ENCODE measurements around the gene AK3.
A peak's percentile ranks its signal among the peaks of the same experiment; 100 is the strongest.

Gene AK3

DNA sequence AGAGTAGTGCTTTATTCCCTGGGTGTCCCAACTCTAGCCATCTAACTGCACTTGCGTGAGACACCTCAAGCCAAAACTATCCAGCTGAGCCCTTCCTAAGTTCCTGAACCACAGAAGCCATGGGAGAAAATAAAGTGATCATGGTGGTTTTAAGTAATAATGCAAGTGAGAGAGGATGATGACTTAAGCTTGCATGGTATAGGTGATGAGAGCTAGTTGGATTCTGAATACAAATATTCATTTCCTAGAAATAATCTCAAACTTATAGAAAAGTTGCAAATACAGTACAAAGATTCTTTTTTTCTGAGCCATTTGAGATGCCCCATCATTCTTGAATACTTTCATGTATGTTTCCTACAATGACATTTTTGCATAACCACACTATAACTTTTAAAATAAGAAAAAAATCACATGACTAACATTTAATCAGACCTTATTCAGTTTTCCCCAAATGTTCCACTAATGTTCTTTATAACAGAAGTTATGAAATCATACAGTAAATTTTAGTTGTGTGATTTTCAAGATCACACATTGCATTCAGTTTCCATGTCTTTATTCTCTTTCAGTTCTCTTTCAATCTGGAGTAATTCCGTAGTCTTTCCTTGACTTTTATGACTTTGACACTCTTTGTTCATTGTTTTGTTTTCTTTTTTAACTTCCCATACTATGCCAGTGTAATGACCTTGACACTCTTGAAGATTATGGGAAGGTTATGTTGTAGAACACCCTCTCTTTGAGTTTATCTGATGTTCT, 5.5 kb upstream of the AK3 start:
- DNase-seq, result no peak

DNA sequence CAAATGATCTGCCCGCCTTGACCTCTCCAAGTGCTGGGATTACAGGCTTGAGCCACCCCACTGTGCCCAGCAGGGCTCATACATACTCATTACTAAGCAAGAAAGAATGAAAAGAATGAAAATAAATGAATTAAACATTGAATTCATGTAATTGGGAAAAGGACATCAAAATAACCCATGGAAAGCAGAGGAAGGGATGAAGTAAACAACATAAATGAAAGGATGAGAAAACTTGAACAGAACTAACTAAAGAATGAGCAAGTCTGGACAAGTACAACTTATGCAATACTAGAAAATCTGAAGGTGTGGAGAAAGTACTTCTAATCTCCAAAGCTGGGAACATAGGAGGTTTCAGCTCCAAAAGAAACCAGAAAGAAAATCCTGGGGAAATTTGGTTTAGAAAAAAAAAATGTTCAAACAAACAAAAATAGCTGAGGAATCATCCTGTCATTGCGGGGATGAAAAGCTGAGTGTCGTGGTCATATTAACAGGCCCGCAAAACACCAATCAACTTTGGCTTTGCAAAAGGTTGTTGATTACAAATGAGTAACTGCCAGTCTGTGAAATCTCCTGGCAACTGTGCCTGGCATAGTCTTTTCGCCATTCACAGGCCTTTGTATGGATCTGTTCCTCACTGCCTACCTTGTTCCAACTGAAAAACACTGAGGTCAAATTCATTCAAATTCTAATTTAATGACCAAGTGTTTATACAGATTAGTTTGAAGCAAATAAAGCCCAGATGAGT, 2.3 kb upstream of the AK3 start:
- DNase-seq, result no peak

DNA sequence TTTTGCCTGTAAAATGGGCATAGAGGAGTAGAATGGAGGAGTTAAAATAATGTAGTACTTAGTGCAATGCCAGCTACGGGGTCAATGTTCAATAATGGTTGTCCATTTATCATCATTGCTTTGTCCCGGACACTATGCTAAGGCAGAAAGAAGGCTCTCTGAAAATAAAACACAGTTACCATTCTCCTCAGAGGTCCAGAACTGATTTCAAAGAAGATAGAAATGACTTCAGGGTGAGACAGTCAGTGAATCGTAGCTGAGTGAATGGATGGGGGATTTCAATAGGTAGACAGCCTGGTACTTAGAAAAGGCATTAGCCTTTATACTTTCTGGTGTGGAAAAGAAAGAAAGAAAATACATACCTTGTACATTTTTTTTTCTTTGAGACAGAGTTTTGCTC, 1.2 kb upstream of the AK3 start:
- no peak for DNase-seq

DNA sequence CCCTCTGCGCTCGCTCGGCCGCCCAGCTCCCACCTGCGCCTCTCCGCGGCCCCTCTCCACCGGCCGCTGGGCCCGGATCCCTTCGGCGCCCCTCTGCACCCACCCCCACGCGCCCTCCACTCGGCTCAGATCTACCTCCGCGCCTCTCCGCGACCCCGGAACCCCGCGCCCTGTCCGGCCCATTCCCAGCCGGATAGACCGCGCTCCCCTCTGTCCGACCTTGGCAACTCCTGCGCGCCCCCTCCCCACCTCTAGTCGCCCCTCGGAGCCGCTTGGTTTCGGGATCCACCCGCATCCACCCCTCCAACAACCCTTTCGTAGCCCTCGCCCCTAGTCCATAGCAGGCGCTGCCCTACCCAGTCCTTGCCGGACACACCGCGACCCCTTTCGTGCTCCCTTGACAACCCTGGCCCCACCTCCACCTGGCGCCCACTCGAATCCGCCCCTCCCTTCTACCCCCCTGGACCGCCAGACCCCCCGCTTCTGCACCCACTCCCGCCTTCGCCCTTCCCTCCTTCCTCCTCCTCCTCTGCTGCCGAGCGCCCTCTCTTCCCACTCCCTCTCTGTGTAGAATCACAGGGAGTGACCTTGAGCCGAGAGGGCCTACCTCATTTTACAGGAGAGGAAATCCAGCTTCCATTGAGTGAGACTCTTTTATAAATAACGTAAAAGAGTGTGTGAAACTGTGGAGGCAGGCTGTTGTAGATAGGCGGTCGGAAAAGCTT, 525 bp upstream of the AK3 start:
- DNase-seq, result peak; percentile 23

DNA sequence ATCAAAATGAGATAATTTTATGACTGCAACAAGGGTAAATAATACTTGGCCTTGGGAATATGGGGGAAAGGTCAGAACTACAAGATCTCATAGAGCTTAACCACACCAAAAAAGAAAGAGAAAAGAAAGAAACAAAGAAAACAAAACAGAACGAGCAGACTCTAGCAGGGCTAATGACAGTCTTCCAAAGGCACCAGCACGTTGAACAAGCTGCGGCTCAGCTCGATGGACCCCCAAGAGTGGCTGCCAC, 689 bp downstream of the AK3 start:
- no peak for DNase-seq

DNA sequence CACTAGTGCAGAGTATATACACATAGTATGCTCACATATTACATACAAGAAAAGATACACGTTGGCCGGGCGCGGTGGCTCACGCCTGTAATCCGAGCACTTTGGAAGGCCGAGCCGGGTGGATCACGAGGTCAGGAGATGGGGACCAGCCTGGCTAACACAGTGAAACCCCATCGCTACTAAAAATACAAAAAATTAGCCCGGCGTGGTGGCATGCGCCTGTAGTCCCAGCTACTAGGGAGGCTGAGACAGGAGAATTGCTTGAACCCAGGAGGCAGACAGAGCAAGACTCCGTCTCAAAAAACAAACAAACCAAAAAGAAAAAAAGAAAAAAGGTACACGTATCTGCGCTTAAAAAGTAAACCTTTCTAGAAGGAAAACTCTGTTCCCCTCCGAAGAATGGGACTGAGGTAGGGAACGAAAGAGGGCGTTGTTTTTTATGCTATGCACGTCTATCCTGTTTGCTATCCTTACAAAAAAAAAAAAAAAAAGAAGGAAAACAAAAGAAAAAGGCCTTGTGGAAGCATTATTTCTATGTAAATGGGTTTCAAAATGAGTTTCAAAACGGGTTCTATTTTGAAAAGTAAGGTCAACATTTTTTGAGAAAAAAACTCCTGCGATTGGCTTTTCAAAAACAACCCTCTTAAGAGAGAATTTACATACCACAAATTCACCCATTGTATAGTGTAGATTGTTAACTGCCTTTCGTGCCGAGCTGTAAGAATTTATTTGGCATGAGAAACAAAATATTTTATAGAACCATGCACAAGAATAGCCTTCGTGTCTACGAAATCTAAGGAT, 1.2 kb downstream of the AK3 start:
- DNase-seq, result no peak

DNA sequence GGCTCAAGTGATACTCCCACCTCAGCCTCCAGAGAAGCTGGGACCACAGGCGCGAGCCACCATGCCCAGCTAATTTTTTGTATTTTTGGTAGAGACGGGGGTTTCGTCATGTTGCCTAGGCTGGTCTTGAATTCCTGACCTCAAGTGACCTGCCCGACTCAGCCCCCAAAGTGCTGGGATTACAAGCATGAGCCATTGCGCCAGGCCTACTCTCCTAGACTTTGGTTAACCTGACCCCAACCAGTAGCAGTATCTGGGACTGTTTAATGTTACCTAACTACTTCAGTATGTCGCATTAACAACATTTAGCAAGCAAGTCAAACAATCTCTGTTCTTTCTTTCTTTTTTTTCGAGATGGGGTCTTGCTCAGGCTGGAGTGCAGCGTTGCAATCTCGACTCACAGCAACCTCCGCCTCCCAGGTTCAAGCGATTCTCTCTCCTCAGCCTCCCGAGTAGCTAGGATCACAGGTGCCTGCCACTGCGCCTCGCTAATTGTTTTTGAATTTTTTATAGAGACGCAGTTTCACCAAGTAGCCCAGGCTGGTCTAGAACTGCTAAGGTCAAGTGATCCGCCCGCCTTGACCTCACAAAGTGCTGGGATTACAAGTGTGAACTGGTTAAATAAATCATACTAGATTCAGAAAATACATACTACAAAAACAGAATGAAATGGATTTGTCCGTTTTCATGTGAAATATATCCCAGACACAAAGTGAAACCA, 2.0 kb downstream of the AK3 start:
- no peak for DNase-seq

DNA sequence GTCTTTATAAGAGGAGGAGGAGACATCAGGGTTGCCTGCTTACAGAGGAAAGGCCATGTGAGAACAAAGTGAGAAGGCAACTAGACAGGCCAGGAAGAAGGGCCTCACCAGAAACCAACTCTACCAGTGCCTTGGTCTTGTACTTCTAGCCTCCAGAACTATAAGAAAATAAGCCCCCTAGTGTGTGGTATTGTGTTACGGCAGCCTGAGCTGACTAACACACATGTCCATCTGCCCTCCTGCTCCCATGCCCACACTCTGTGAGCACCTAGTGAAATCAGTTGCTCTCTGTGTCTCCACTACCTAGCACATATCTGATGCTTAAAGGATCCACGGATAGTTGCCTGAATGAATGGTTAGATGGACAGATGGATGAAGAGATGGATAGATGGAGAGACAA, 6.9 kb downstream of the AK3 start:
- DNase-seq, result no peak

DNA sequence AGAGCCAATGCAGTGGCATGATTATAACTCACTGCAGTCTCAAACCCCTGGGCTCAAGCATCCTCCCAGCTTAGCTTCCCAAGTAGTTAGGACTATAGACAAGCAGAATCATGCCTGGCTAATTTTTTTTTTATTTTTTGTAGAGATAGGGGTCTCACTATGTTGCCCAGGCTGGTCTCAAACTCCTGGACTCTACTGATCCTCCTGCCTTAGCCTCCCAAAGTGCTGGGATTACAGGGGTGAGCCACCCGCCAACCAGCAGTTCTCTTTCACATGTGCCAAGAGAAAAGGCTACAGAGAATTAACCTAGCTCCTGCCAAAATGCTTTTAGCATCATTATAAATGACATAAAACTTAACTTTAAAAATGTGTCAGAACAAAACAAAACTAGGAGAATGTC, 8.1 kb downstream of the AK3 start:
- no peak for DNase-seq

DNA sequence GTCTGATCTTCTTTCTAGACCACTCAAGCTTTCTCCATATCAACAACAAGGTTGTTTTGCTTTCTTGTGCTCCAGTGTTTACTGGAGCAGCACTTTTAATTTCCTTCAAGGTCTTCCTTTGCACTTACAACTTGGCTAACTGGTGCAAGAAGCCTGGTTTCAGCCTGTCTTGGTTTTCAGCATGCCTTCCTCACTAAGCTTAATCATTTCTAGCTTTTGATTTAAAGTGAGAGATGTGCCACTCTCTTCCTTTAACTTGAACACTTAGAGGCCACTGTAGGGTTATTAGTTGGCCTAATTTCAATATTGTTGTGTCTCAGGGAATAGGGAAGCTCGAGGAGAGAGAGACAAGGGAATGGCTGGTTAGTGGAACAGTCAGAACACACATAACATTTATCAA, 13.4 kb downstream of the AK3 start:
- no peak for DNase-seq

DNA sequence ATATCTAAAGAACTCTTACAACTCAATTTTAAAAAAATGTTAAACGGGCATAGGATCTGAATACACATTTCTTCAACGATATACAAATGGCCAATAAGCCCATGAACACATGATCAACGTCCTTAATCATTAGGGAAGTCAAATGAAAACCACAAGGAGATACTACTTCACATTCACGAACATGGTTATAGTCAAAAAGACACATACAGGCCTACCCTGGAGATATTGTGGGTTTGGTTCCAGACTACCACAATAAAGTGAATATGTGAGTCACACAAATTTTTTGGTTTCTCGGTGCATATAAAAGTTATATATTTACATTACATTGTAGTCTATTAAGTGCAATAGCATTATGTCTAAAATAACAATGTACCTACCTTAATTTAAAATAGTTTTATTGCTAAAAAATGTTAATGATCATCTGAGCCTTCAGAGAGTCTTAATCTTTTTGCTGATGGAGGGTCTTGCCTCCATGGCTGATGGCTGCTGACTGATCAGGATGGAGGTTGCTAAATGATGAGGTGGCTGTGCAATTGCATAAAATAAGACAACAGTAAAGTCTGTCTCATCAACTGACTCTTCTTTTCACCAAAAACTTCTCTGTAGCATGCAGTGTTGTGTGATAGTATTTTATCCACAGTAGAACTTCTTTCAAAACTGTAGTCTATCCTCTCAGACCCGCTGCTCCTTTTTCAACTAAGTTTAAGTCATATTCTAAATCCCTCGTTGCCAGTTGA, 15.1 kb downstream of the AK3 start:
- DNase-seq, result no peak

DNA sequence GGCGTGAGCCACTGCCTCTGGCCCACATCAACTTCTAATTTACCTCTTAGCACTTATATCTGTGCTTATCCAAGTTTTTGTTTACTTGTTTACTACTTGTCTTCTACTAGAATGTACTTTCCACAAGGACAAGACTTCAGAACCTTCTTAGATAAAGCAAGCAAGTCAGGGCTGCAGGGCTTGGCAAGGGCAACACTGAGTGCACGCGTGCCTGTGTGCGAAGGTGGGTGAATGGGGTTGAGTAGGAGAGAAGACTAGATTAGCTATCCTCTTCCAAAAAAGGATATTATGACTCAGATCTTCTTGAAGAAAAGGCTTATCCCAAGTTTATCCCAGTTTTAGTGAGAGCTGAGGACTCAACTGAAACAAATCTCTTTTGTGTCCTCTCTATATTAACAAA, 19.3 kb downstream of the AK3 start:
- DNase-seq, result no peak

DNA sequence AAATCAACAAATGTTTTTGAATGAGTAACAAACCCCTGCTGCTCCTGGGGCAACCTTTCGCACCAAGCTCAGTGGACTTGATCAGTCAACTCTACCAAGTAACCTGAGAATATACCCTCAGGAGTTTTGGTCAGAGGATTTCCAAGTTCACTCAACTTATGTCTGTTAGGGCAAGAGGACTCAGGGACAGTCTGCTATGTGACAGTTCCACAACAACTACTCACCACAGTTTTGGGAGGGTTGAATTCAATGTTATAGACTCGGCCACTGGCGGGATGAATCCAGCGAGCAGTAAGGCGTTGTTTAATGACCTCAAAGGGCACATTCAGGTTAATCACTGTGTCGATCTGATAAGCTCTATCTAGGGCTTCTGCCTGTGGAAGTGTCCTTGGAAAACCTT, 22.1 kb downstream of the AK3 start:
- DNase-seq, result no peak

DNA sequence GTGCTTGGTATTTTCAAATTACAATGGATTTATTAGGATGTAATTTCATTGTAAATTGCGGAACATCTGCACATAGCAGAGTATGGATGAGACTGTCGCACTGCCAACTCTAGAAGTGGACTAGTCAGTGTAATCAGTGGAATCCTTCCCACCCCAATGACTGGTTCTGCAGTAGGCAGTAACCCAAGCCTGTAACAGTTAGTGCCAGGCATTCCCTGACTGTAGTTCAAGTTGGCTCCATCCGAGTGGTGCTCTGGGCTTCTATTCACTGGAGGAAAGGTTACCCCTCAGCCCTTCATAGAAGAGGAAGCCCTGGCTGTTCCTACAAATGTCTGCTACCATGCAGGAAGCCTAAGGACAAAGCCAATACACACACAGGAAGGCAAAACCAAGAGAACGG, 23.2 kb downstream of the AK3 start:
- no peak for DNase-seq

DNA sequence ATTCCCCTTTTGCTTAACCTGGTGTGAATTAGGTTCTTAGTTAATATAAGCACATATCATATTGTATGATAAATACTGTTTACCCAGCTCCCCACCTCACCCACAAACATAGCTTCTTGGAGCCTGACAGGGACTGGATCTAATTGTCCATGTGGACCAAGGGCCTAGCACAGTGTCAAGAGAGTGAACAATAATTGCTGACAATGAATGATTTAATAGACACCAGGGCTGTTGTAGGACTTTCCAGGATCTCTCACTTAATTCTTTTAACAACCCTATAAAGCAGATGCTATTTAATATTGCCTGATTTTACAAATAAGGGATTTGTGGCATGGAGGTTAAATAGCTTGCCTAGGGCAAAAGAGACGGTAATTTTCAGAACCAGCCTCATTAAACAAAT, 24.8 kb downstream of the AK3 start:
- DNase-seq, result no peak

DNA sequence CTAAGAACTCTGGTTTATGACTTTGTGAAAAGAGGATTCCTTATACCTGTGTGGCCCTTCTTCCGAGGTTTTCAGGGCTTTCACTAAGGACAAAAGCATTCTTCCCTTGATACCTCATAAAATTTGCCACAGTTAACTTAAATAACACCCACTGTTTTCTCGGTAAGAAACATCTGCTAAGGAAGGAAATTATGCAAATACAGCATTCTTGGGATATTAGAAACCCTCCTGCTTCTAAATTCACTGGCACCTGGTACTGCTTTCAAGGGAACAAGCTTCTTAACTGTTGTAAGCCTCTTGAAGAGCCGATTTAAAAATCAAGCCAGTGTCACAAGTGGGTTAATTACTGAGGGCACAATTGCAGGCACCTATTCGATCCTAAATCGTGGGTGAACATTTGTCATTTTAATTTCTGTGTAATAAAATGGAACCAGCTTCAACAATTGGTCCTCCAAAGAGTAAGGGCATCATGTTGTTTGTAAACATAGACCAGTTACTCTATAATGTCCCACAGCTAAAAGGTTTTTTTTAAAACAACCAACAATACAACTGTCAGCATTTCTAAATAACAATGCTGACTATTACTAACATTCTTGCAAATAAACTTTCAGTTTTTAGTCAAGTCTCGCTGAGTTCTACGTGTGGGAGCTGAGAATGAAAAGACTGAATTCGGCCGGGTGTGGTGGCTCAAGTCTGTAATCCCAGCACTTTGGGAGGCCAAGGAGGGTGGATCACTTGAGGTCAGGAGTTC, 26.6 kb downstream of the AK3 start:
- DNase-seq, result no peak

DNA sequence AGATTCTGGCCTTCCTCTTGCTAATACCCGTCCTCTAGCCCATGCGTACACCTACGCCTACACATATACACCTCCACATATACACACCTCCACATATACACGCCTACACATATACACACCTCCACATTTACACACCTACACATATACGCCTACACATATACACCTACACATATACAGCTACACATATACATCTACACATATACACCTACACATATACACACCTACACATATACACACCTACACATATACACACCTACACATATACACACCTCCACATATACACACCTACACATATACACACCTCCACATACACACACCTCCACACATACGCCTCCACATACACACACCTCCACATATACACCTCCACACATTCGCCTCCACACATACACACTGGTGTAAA, 27.2 kb downstream of the AK3 start:
- DNase-seq, result no peak

DNA sequence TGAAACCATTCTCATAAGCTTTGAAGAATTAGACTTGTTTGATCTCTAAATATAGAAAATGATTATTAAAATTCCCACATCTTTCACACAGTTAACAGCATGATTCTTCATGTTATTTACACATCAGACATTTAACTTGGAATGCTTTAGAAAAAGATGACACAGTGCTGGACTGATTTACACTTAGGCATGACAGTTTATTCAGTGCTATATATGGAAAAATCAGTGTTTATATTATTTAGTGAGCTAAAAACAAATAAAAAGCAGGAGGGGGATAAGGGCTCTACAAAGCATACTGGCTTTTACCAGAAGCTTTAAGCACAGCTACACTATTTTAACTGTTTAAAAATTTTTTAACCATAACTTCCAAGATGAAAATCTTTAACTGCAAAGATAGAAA, 31.6 kb downstream of the AK3 start:
- no peak for DNase-seq

DNA sequence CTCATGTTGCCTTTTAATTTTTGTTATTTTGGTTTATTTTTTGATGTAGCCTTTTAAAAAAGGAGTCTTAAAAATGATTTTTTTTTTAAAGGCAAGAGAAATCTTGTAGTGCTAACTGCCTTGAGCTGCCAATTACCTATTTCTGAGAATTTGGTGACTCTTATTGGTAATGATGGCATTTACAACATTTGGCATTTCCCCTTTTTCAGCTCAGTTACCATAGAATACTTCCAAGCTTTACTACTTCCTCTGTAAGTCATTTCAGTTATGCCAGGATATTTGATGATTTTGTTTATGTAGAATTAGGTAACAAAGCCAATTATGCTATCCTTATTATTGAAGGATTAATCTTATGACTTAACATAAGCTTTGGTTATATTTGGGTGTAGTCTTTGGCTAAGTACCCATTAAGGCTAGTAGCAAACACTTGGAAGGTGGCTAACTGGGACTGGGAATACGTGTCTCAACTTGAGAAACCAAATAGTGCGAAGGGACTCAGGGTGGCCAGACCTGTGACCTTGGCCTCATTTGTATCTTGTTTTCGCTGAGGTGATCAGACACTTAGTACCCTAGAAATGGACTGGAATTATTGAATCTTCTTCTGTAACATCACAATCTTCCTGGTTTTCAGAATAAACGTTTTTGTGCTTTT, 33.9 kb downstream of the AK3 start:
- DNase-seq, result no peak

DNA sequence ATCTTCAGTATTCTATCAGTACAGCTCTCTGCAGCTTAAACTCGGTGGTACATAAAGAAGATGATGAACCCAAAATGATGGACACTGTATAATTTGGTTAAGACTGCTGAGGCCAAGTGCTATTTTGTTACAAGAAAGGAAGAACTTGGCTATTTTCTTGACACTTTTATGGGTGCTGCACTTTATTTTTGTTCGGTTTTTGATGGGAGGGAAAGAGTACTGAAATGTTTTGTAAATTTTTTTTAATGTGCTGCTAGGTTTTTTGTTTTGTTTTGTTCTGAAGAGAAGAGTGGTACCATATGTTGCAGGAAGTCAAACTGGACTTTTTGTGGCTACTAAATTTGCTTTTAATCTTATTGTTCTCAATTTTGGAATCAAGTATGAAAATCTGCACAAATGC, 35.0 kb downstream of the AK3 start:
- DNase-seq, result no peak

DNA sequence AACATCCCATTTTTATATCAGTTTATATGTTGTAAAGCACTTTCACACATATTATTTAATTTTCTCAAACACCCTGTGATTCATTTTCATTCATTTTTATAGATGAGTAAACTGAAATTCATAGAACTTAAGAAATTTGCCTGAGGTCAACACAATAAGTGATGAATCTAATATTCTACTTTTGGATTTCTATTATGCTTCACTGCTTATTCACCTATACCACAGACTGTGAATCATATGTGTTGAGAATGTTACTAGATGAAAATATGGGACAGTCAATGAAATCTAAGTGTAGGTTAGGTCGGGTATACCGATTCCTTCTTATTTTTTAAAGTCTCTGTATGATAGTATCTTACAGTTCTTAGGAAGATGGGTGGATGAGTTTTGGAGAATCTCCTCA, 36.9 kb downstream of the AK3 start:
- DNase-seq, result no peak

Measured in NCI-H2171 (cell line).